ENCODE measurements around the gene SMYD3. TPM values are rescaled to one million over a fixed set of nuclear protein-coding genes. Genes with fewer than 3 reads are reported as not detected.

SMYD3 gene
- total and polyA plus RNA-seq, 9 of the 15 experiments (the other 6 are each of a cell fraction or from before 2014, with no cell fraction given) = 128 to 440 (median 197) TPM

DNA sequence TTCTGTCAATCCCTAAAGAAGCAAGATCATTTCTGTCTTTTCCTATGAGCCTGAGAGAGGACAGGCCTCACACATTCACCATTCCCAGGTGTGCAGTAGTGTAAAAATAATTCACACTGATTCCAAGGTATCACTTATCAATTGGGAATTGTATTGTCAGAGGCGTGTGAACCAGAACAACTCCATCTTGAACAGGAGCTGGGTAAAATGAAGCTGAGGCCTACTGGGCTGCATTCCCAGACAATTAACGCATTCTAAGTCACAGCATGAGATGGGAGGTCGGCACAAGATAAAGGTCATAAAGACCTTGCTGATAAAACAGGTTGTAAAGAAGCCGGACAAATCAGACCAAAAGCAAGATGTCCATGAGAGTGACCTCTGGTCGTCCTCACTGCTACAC lies 239.2 kb downstream of the SMYD3 start (continued):
- TF ChIP-seq TEAD4 (IDR thresholded peaks at IDR 0.05; ENCODE audit: low read length) (peak; percentile 17; the same call in 1 of the 2 replicates), TEAD4 (CRISPR knock-in tag; IDR thresholded peaks at IDR 0.05; ENCODE audit: borderline replicate concordance) (no peak), DDX20 (tag; IDR thresholded peaks at IDR 0.05; ENCODE audit: low read depth) (peak; percentile 82; the same call in 1 of the 2 replicates), CBFA2T3 (IDR thresholded peaks at IDR 0.05) (peak; percentile 40), ZNF41 (CRISPR knock-in tag; conservative IDR thresholded peaks at IDR 0.05) (peak; percentile 81), SPI1 (IDR thresholded peaks at IDR 0.05; ENCODE audit: borderline replicate concordance, low read depth, low read length) (no peak), GTF2A2 (tag; IDR thresholded peaks at IDR 0.05) (0 out of 2 replicates have a peak, but pooled peaks have one; percentile 53), NFATC3 (IDR thresholded peaks at IDR 0.05) (no peak), ILK (tag; IDR thresholded peaks at IDR 0.05; ENCODE audit: borderline replicate concordance, low read depth) (peak; percentile 30; the same call in 1 of the 2 replicates)
- TF ChIP-seq, protein P1, sequence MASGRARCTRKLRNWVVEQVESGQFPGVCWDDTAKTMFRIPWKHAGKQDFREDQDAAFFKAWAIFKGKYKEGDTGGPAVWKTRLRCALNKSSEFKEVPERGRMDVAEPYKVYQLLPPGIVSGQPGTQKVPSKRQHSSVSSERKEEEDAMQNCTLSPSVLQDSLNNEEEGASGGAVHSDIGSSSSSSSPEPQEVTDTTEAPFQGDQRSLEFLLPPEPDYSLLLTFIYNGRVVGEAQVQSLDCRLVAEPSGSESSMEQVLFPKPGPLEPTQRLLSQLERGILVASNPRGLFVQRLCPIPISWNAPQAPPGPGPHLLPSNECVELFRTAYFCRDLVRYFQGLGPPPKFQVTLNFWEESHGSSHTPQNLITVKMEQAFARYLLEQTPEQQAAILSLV (tag; IDR thresholded peaks at IDR 0.05) = peak; percentile 7; the same call in 1 of the 2 replicates
- TF ChIP-seq, protein P2, sequence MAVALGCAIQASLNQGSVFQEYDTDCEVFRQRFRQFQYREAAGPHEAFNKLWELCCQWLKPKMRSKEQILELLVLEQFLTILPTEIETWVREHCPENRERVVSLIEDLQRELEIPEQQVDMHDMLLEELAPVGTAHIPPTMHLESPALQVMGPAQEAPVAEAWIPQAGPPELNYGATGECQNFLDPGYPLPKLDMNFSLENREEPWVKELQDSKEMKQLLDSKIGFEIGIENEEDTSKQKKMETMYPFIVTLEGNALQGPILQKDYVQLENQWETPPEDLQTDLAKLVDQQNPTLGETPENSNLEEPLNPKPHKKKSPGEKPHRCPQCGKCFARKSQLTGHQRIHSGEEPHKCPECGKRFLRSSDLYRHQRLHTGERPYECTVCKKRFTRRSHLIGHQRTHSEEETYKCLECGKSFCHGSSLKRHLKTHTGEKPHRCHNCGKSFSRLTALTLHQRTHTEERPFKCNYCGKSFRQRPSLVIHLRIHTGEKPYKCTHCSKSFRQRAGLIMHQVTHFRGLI (CRISPR knock-in tag; IDR thresholded peaks at IDR 0.05) = peak; percentile 82
- TF ChIP-seq, protein P3, sequence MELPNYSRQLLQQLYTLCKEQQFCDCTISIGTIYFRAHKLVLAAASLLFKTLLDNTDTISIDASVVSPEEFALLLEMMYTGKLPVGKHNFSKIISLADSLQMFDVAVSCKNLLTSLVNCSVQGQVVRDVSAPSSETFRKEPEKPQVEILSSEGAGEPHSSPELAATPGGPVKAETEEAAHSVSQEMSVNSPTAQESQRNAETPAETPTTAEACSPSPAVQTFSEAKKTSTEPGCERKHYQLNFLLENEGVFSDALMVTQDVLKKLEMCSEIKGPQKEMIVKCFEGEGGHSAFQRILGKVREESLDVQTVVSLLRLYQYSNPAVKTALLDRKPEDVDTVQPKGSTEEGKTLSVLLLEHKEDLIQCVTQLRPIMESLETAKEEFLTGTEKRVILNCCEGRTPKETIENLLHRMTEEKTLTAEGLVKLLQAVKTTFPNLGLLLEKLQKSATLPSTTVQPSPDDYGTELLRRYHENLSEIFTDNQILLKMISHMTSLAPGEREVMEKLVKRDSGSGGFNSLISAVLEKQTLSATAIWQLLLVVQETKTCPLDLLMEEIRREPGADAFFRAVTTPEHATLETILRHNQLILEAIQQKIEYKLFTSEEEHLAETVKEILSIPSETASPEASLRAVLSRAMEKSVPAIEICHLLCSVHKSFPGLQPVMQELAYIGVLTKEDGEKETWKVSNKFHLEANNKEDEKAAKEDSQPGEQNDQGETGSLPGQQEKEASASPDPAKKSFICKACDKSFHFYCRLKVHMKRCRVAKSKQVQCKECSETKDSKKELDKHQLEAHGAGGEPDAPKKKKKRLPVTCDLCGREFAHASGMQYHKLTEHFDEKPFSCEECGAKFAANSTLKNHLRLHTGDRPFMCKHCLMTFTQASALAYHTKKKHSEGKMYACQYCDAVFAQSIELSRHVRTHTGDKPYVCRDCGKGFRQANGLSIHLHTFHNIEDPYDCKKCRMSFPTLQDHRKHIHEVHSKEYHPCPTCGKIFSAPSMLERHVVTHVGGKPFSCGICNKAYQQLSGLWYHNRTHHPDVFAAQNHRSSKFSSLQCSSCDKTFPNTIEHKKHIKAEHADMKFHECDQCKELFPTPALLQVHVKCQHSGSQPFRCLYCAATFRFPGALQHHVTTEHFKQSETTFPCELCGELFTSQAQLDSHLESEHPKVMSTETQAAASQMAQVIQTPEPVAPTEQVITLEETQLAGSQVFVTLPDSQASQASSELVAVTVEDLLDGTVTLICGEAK (IDR thresholded peaks at IDR 0.05) = no peak
- TF ChIP-seq, protein P3 (CRISPR knock-in tag; IDR thresholded peaks at IDR 0.05) = no peak

Measured in K562 (cell line).